HEK293 (cell line): ENCODE results near the gene CBX1.

Experiments
- CTCF ChIP-seq: fragments of 450-650 bp; formaldehyde crosslinking; IDR thresholded peaks from 2 replicates; pipeline ENCODE4 v1.5.1; 2016; ENCODE audit warnings: missing biosample characterization, missing genetic modification characterization
- FEZF1 ChIP-seq: fragments of 450-650 bp; formaldehyde crosslinking; IDR thresholded peaks from 2 replicates; pipeline ENCODE4 v1.5.1; 2016; ENCODE audit warnings: missing biosample characterization, missing genetic modification characterization
- GLIS2 ChIP-seq: fragments of 450-650 bp; formaldehyde crosslinking; IDR thresholded peaks from 2 replicates; pipeline ENCODE4 v1.5.1; 2016; ENCODE audit warnings: missing biosample characterization, missing genetic modification characterization
- HOXC10 ChIP-seq: sonication (generic); formaldehyde crosslinking; IDR thresholded peaks from 2 replicates; pipeline ENCODE4 v1.8.1; 2023; ENCODE audit warnings: mild to moderate bottlenecking, missing genetic modification reagents
- IKZF3 ChIP-seq: fragments of 450-650 bp; IDR thresholded peaks from 2 replicates; pipeline ENCODE4 v1.5.0; 2018; ENCODE audit warnings: missing biosample characterization, mild to moderate bottlenecking, missing genetic modification characterization, moderate library complexity
- PRDM1 ChIP-seq: fragments of 450-650 bp; formaldehyde crosslinking; IDR thresholded peaks from 2 replicates; pipeline ENCODE4; 2016; ENCODE audit warnings: missing biosample characterization, missing genetic modification characterization
- REST ChIP-seq: fragments of 450-650 bp; formaldehyde crosslinking; IDR thresholded peaks from 2 replicates; pipeline ENCODE4 v1.5.1; 2016; ENCODE audit warnings: missing biosample characterization, missing genetic modification characterization
- SCRT1 ChIP-seq: fragments of 450-650 bp; formaldehyde crosslinking; IDR thresholded peaks from 2 replicates; pipeline ENCODE4 v1.5.1; 2016; ENCODE audit warnings: missing biosample characterization, missing genetic modification characterization, borderline replicate concordance
- SP2 ChIP-seq: fragments of 450-650 bp; formaldehyde crosslinking; IDR thresholded peaks from 2 replicates; pipeline ENCODE4 v1.5.1; 2016; ENCODE audit warnings: missing biosample characterization, missing genetic modification characterization
- ZBTB1 ChIP-seq: fragments of 450-650 bp; formaldehyde crosslinking; IDR thresholded peaks from 2 replicates; pipeline ENCODE4 v1.5.1; 2016; ENCODE audit warnings: missing biosample characterization, missing genetic modification characterization
- ZNF19 ChIP-seq: fragments of 450-650 bp; formaldehyde crosslinking; IDR thresholded peaks from 2 replicates; pipeline ENCODE4; 2016; ENCODE audit warnings: missing biosample characterization, missing genetic modification characterization, low read depth
- ZNF223 ChIP-seq: fragments of 450-650 bp; formaldehyde crosslinking; IDR thresholded peaks from 2 replicates; pipeline ENCODE4 v1.5.1; 2016; ENCODE audit warnings: missing biosample characterization, missing genetic modification characterization
- ZNF324 ChIP-seq: fragments of 450-650 bp; formaldehyde crosslinking; IDR thresholded peaks from 2 replicates; pipeline ENCODE4 v1.5.1; 2016; ENCODE audit warnings: missing biosample characterization, missing genetic modification characterization
- ZNF341 ChIP-seq: fragments of 450-650 bp; formaldehyde crosslinking; IDR thresholded peaks from 2 replicates; pipeline ENCODE4; 2016; ENCODE audit warnings: low read depth, missing biosample characterization, missing genetic modification characterization
- ZNF404 ChIP-seq: fragments of 450-650 bp; formaldehyde crosslinking; IDR thresholded peaks from 2 replicates; pipeline ENCODE4 v1.5.1; 2017; ENCODE audit warnings: missing biosample characterization, missing genetic modification characterization
- ZNF488 ChIP-seq: fragments of 450-650 bp; formaldehyde crosslinking; IDR thresholded peaks from 2 replicates; pipeline ENCODE4 v1.5.1; 2016; ENCODE audit warnings: missing biosample characterization, missing genetic modification characterization
- ZNF514 ChIP-seq: fragments of 450-650 bp; formaldehyde crosslinking; IDR thresholded peaks from 2 replicates; pipeline ENCODE4 v1.5.1; 2016; ENCODE audit warnings: missing biosample characterization, missing genetic modification characterization
- ZNF571 ChIP-seq: fragments of 450-650 bp; formaldehyde crosslinking; IDR thresholded peaks from 2 replicates; pipeline ENCODE4 v1.5.0; 2017; ENCODE audit warnings: missing biosample characterization, missing genetic modification characterization
- ZNF623 ChIP-seq: fragments of 450-650 bp; formaldehyde crosslinking; IDR thresholded peaks from 2 replicates; pipeline ENCODE4 v1.5.1; 2016; ENCODE audit warnings: missing biosample characterization, missing genetic modification characterization
- ZNF624 ChIP-seq: fragments of 450-650 bp; formaldehyde crosslinking; IDR thresholded peaks from 2 replicates; pipeline ENCODE4 v1.5.1; 2017; ENCODE audit warnings: missing biosample characterization, missing genetic modification characterization
- ZNF660 ChIP-seq: fragments of 450-650 bp; IDR thresholded peaks from 2 replicates; pipeline ENCODE4 v1.5.1; 2018; ENCODE audit warnings: missing biosample characterization, mild to moderate bottlenecking, missing genetic modification characterization
- ZNF701 ChIP-seq: fragments of 450-650 bp; formaldehyde crosslinking; IDR thresholded peaks from 2 replicates; pipeline ENCODE4 v1.5.1; 2016; ENCODE audit warnings: missing biosample characterization, missing genetic modification characterization
- ZNF776 ChIP-seq: fragments of 450-650 bp; formaldehyde crosslinking; IDR thresholded peaks from 2 replicates; pipeline ENCODE4 v1.5.0; 2017; ENCODE audit warnings: missing biosample characterization, missing genetic modification characterization, borderline replicate concordance
- ZNF791 ChIP-seq: fragments of 450-650 bp; formaldehyde crosslinking; IDR thresholded peaks from 2 replicates; pipeline ENCODE4 v1.5.1; 2016; ENCODE audit warnings: missing biosample characterization, missing genetic modification characterization
- ZNF843 ChIP-seq: fragments of 450-650 bp; formaldehyde crosslinking; IDR thresholded peaks from 2 replicates; pipeline ENCODE4 v1.5.1; 2016; ENCODE audit warnings: missing biosample characterization, missing genetic modification characterization
- ZSCAN4 ChIP-seq: fragments of 450-650 bp; formaldehyde crosslinking; IDR thresholded peaks from 2 replicates; pipeline ENCODE4 v1.5.1; 2017; ENCODE audit warnings: missing biosample characterization, missing genetic modification characterization
- ZXDB ChIP-seq: fragments of 450-650 bp; formaldehyde crosslinking; IDR thresholded peaks from 2 replicates; pipeline ENCODE4 v1.5.1; 2016; ENCODE audit warnings: missing biosample characterization, missing genetic modification characterization
- TF ChIP-seq, protein P1 (sequence below): fragments of 450-650 bp; formaldehyde crosslinking; IDR thresholded peaks from 2 replicates; pipeline ENCODE4 v1.5.1; 2016; ENCODE audit warnings: missing biosample characterization, missing genetic modification characterization, low read depth
- TF ChIP-seq, protein P2 (sequence below): fragments of 450-650 bp; formaldehyde crosslinking; IDR thresholded peaks from 2 replicates; pipeline ENCODE4 v1.5.1; 2016; ENCODE audit warnings: missing biosample characterization, missing genetic modification characterization

The CBX1 gene

GRCh38 chr17:48052956-48053757, 48.1 kb downstream of the CBX1 start (continued):
- TF ChIP-seq, protein P1, sequence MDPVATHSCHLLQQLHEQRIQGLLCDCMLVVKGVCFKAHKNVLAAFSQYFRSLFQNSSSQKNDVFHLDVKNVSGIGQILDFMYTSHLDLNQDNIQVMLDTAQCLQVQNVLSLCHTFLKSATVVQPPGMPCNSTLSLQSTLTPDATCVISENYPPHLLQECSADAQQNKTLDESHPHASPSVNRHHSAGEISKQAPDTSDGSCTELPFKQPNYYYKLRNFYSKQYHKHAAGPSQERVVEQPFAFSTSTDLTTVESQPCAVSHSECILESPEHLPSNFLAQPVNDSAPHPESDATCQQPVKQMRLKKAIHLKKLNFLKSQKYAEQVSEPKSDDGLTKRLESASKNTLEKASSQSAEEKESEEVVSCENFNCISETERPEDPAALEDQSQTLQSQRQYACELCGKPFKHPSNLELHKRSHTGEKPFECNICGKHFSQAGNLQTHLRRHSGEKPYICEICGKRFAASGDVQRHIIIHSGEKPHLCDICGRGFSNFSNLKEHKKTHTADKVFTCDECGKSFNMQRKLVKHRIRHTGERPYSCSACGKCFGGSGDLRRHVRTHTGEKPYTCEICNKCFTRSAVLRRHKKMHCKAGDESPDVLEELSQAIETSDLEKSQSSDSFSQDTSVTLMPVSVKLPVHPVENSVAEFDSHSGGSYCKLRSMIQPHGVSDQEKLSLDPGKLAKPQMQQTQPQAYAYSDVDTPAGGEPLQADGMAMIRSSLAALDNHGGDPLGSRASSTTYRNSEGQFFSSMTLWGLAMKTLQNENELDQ = no peak
- TF ChIP-seq CTCF (tag by site-specific recombination) (no peak), FEZF1 (tag by site-specific recombination) (peak; percentile 8; the same call in 1 of the 2 replicates), ZNF623 (tag by site-specific recombination) (no peak), ZNF223 (tag by site-specific recombination) (no peak), HOXC10 (CRISPR knock-in tag) (no peak), ZNF843 (tag by site-specific recombination) (no peak), ZBTB1 (tag by site-specific recombination) (no peak), ZNF624 (tag by site-specific recombination) (no peak), ZNF660 (peak; percentile 59), ZNF324 (tag by site-specific recombination) (0 out of 2 replicates have a peak, but pooled peaks have one; percentile 38), ZNF571 (no peak), ZNF776 (tag by site-specific recombination) (no peak), ZNF19 (tag by site-specific recombination) (no peak), ZXDB (0 out of 2 replicates have a peak, but pooled peaks have one; percentile 34), ZNF701 (tag by site-specific recombination) (no peak), GLIS2 (tag by site-specific recombination) (peak; percentile 5; the same call in 1 of the 2 replicates), IKZF3 (tag by site-specific recombination) (peak; percentile 79), PRDM1 (tag by site-specific recombination) (no peak), SP2 (tag by site-specific recombination) (no peak), ZNF488 (no peak), ZNF514 (tag by site-specific recombination) (no peak), ZNF791 (no peak), ZNF341 (tag by site-specific recombination) (peak; percentile 96), ZSCAN4 (tag by site-specific recombination) (no peak), SCRT1 (tag by site-specific recombination) (no peak), REST (no peak), ZNF404 (tag by site-specific recombination) (no peak)
- TF ChIP-seq, protein P2, sequence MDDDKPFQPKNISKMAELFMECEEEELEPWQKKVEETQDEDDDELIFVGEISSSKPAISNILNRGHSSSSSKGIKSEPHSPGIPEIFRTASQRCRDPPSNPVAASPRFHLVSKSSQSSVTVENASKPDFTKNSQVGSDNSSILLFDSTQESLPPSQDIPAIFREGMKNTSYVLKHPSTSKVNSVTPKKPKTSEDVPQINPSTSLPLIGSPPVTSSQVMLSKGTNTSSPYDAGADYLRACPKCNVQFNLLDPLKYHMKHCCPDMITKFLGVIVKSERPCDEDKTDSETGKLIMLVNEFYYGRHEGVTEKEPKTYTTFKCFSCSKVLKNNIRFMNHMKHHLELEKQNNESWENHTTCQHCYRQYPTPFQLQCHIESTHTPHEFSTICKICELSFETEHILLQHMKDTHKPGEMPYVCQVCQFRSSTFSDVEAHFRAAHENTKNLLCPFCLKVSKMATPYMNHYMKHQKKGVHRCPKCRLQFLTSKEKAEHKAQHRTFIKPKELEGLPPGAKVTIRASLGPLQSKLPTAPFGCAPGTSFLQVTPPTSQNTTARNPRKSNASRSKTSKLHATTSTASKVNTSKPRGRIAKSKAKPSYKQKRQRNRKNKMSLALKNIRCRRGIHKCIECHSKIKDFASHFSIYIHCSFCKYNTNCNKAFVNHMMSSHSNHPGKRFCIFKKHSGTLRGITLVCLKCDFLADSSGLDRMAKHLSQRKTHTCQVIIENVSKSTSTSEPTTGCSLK (tag by site-specific recombination) = no peak
